Lower lobe of right lung (tissue), 2 donors: ENCODE results near the gene AHI1. TPM values are rescaled to one million over a fixed set of nuclear protein-coding genes. Genes with fewer than 3 reads are reported as not detected.

ENCODE experiments used
- ATAC-seq, 2 donors: fragments of 200-7000 bp; cut with Tn5 transposase; one replicate each; pipeline ENCODE4 v1.9.1; 2020 to 2022; ENCODE audit warnings: mild to moderate bottlenecking in 2 of 2, moderate library complexity in 2 of 2
- DNase-seq: peaks from one replicate; pipeline ENCODE4 v3.0.0-alpha.2; 2020
- H3K27ac ChIP-seq: fragments of 200-600 bp; one replicate; pipeline ENCODE4 v1.8.0; 2022
- H3K27me3 ChIP-seq: fragments of 200-600 bp; one replicate; pipeline ENCODE4 v1.8.0; 2022; ENCODE audit warnings: low read depth
- H3K36me3 ChIP-seq: fragments of 200-600 bp; one replicate; pipeline ENCODE4 v1.8.0; 2022; ENCODE audit warnings: mild to moderate bottlenecking
- H3K4me1 ChIP-seq: fragments of 200-600 bp; one replicate; pipeline ENCODE4 v1.8.0; 2022
- H3K4me3 ChIP-seq: fragments of 200-600 bp; one replicate; pipeline ENCODE4 v1.8.0; 2022; ENCODE audit warnings: mild to moderate bottlenecking
- H3K9me3 ChIP-seq: fragments of 200-600 bp; one replicate; pipeline ENCODE4 v1.8.0; 2022
- CTCF ChIP-seq: fragments of 200-600 bp; IDR thresholded peaks from one replicate; pipeline ENCODE4 v1.8.0; 2022; ENCODE audit warnings: antibody characterized with exemption, mild to moderate bottlenecking
- intact Hi-C: fragments of 100-400 bp; cut with DNase I; formaldehyde crosslinking; loops from one replicate; pipeline ENCODE4 v1.11.0; 2022
- total RNA-seq: library from RNA; stranded (reverse); fragmentation: NEBNext Ultra II Directional; extraction: Animal tissue kit (Norgen Biotek cat#: 25700); gene quantifications from one replicate; pipeline ENCODE4 v1.2.1, GENCODE V29; 2021
- donor health status: DM: no; HTN: yes; CAD: no; lungs with severe emphysema.

AHI1 gene
- total RNA-seq, 1 donor from 2014 or later, result 31.7 TPM

GRCh38 chr6:135277422-135277821 lies 220.1 kb downstream of the AHI1 start:
- H3K4me1 ChIP-seq, result peaks cover 5% of the 10 kb centered on the region
- intact Hi-C loops, result no loop called here
- H3K27me3 ChIP-seq, result no peaks in the 10 kb centered on the region
- no peaks in the 10 kb centered on the region for H3K9me3 ChIP-seq
- H3K4me3 ChIP-seq, result no peak overlapping the region
- no peaks in the 10 kb centered on the region for H3K36me3 ChIP-seq
- DNase-seq (no peak), ATAC-seq (no peak)
- TF ChIP-seq CTCF, result no peak
- no peak overlapping the region for H3K27ac ChIP-seq

- no peak for TF ChIP-seq CTCF
- Histone ChIP-seq H3K36me3 (no peaks in the 10 kb centered on the region), H3K4me1 (no peaks in the 10 kb centered on the region), H3K4me3 (no peak overlapping the region), H3K9me3 (no peaks in the 10 kb centered on the region), H3K27me3 (no peaks in the 10 kb centered on the region), H3K27ac (no peak overlapping the region)
- no peak for DNase-seq
- intact Hi-C loops, result no loop called here
- no peak for ATAC-seq
Measured at GRCh38 chr6:135274561-135275293, 222.8 kb downstream of the AHI1 start.

GRCh38 chr6:135271626-135272025 lies 225.9 kb downstream of the AHI1 start:
- no peak for ATAC-seq
- no peak for TF ChIP-seq CTCF
- H3K4me1 ChIP-seq, result no peaks in the 10 kb centered on the region
- no peaks in the 10 kb centered on the region for H3K36me3 ChIP-seq
- H3K27me3 ChIP-seq, result no peaks in the 10 kb centered on the region
- H3K27ac ChIP-seq, result peak overlapping the region; percentile 63
- no peak overlapping the region for H3K4me3 ChIP-seq
- intact Hi-C loops, result no loop called here
- no peak for DNase-seq
- no peaks in the 10 kb centered on the region for H3K9me3 ChIP-seq

GRCh38 chr6:135270676-135271536 lies 226.6 kb downstream of the AHI1 start:
- TF ChIP-seq CTCF, result no peak
- intact Hi-C loops, result no loop called here
- Histone ChIP-seq H3K4me3 (no peak overlapping the region), H3K4me1 (no peaks in the 10 kb centered on the region), H3K27me3 (no peaks in the 10 kb centered on the region), H3K27ac (peak overlapping the region; percentile 63), H3K36me3 (no peaks in the 10 kb centered on the region), H3K9me3 (no peaks in the 10 kb centered on the region)
- ATAC-seq (peak; percentile 95), DNase-seq (peak; percentile 74)

- H3K4me1 ChIP-seq, result no peaks in the 10 kb centered on the region
- no peaks in the 10 kb centered on the region for H3K9me3 ChIP-seq
- intact Hi-C loops, result no loop called here
- H3K27me3 ChIP-seq, result no peaks in the 10 kb centered on the region
- DNase-seq, result no peak
- no peak overlapping the region for H3K27ac ChIP-seq
- H3K36me3 ChIP-seq, result no peaks in the 10 kb centered on the region
- H3K4me3 ChIP-seq, result no peak overlapping the region
- no peak for TF ChIP-seq CTCF
- no peak for ATAC-seq
Measured at GRCh38 chr6:135269481-135269891, 228.1 kb downstream of the AHI1 start.
